Right lobe of liver (tissue), 4 donors: ENCODE measurements around the gene HSPBP1.

Experiments
- POLR2A ChIP-seq: fragments of 450-650 bp; IDR thresholded peaks from one replicate; pipeline ENCODE4 v1.6.1; 2017; ENCODE audit warnings: antibody characterized with exemption, mild to moderate bottlenecking
- TF ChIP-seq, protein P1 (sequence below), 4 donors: fragments of 200-600 bp in 3 of 4; fragments of 450-650 bp in 1 of 4; IDR thresholded peaks; one replicate each; pipeline versions ENCODE4 v1.5.1 to v1.8.0; 2016 to 2022; ENCODE audit warnings: antibody characterized with exemption in 4 of 4, mild to moderate bottlenecking in 2 of 4
- donor health status: DM: no; HTN: no; CAD: no.
- donor health status: DM: no; HTN: no; CAD: no.
- donor health status: DM: no; HTN: yes; CAD: no.

DNA sequence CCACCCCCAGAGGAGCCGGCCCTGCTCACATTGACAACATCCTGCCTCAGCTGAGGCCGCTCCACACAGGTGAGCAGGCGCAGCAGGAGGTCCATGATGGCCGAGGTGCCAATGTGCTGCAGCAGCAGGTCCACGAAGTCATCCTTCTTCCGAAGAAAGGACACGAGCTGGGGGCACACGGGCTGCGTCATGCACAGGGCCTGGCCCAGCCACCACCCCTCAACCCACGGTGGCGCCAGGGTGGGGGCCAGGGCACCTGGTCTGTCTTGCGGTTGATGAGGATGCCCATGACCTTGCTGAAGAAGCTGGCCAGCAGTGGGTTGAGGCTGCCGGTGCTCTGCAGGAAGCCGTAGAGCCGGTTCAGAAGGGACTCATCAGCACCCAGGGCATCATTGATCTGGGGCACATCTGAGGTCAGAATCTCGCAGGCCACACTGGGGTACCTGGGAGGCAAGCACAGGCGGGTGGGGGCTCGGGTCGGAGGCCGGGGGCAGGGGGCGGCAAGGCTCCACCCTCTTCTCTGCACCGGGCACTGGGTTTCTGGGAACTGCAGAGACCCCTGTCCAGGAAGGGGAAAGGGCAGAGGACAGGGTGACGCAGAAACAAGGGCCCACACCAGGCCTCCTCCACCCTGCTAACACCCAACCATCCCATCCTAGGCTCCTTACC lies 34.5 kb downstream of the HSPBP1 start:
- no peak for TF ChIP-seq POLR2A
- TF ChIP-seq, protein P1, sequence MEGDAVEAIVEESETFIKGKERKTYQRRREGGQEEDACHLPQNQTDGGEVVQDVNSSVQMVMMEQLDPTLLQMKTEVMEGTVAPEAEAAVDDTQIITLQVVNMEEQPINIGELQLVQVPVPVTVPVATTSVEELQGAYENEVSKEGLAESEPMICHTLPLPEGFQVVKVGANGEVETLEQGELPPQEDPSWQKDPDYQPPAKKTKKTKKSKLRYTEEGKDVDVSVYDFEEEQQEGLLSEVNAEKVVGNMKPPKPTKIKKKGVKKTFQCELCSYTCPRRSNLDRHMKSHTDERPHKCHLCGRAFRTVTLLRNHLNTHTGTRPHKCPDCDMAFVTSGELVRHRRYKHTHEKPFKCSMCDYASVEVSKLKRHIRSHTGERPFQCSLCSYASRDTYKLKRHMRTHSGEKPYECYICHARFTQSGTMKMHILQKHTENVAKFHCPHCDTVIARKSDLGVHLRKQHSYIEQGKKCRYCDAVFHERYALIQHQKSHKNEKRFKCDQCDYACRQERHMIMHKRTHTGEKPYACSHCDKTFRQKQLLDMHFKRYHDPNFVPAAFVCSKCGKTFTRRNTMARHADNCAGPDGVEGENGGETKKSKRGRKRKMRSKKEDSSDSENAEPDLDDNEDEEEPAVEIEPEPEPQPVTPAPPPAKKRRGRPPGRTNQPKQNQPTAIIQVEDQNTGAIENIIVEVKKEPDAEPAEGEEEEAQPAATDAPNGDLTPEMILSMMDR (IDR thresholded peaks at IDR 0.05) = no peak
